Measurements from ENCODE around the gene SP7. TPM values are rescaled to one million over a fixed set of nuclear protein-coding genes. Genes with fewer than 3 reads are reported as not detected.
A peak's percentile ranks its signal among the peaks of the same experiment; 100 is the strongest.
"Not testable (repeated sequence)": the region's sequence is repeated elsewhere in the genome, so short reads cannot be mapped to it uniquely, and the experiment has no call there.

SP7 gene
- not detected for polyA plus RNA-seq

GRCh38 chr12:53336181-53336681 is at the start of gene SP7:
TSS of gene SP7 (minus strand) at chr12:53336354. CDS start at chr12:53335646, 708 bp downstream.
- Mint-ChIP-seq H3K27ac (peak within 1 kb of the TSS in 2 of 6 donors; percentile 19 to 63), H3K4me3 (peak within 1 kb of the TSS in 1 of 5 donors; percentile 34), H3K9me3 (no peaks in the 10 kb centered on the region), H3K4me1 (peaks cover 7 to 11% of the 10 kb centered on the region in 2 donors), H3K36me3 (no peaks in the 10 kb centered on the region), H3K27me3 (ENCODE audit: low read depth in 3 of 3) (peaks cover 0 to 30% (median 16%) of the 10 kb centered on the region in 3 donors)
- DNase-seq, result no peak

- Mint-ChIP-seq H3K36me3 (peaks cover 6 to 13% (median 9%) of the 10 kb centered on the region in 3 donors), H3K27me3 (ENCODE audit: low read depth in 3 of 3) (peaks cover 0 to 5% (median 2%) of the 10 kb centered on the region in 3 donors), H3K9me3 (no peaks in the 10 kb centered on the region), H3K27ac (peak overlapping the region in 3 of 6 donors; percentile 65 to 82 (median 71)), H3K4me1 (peaks cover 58 to 61% of the 10 kb centered on the region in 2 donors), H3K4me3 (peak overlapping the region; percentile 33 to 67 (median 49))
- no peak for DNase-seq
These were observed 47.1 kb upstream of the SP7 start for GRCh38 chr12:53383258-53383657.

GRCh38 chr12:53381731-53382630 is 45.8 kb upstream of the SP7 start:
- peak; percentile 44 to 61 (median 52) for DNase-seq
- Mint-ChIP-seq H3K27me3 (ENCODE audit: low read depth in 3 of 3) (peaks cover 0 to 5% (median 2%) of the 10 kb centered on the region in 3 donors), H3K4me3 (peak overlapping the region; percentile 82 to 91 (median 87)), H3K36me3 (peaks cover 6 to 10% (median 9%) of the 10 kb centered on the region in 3 donors), H3K27ac (peak overlapping the region; percentile 80 to 93 (median 82)), H3K9me3 (no peaks in the 10 kb centered on the region), H3K4me1 (peaks cover 45 to 50% of the 10 kb centered on the region in 2 donors)

GRCh38 chr12:53380794-53381730 is 44.9 kb upstream of the SP7 start:
- Mint-ChIP-seq H3K27me3 (ENCODE audit: low read depth in 3 of 3) (peaks cover 0 to 5% (median 2%) of the 10 kb centered on the region in 3 donors), H3K36me3 (peaks cover 6 to 10% (median 9%) of the 10 kb centered on the region in 3 donors), H3K27ac (peak overlapping the region; percentile 80 to 94 (median 84)), H3K4me1 (peaks cover 36 to 41% of the 10 kb centered on the region in 2 donors), H3K9me3 (no peaks in the 10 kb centered on the region), H3K4me3 (peak overlapping the region; percentile 82 to 91 (median 87))
- DNase-seq, result no peak

- peak within 1 kb of the TSS; percentile 80 to 94 (median 84) for H3K27ac Mint-ChIP-seq
- DNase-seq, result peak; percentile 84 to 91 (median 90)
- peaks cover 0 to 5% (median 2%) of the 10 kb centered on the region in 3 donors for H3K27me3 Mint-ChIP-seq (ENCODE audit: low read depth in 3 of 3)
- H3K36me3 Mint-ChIP-seq, result peaks cover 6 to 10% (median 9%) of the 10 kb centered on the region in 3 donors
- no peaks in the 10 kb centered on the region for H3K9me3 Mint-ChIP-seq
- peak within 1 kb of the TSS; percentile 82 to 91 (median 87) for H3K4me3 Mint-ChIP-seq
- peaks cover 33 to 36% of the 10 kb centered on the region in 2 donors for H3K4me1 Mint-ChIP-seq
These were observed 44.1 kb upstream of the SP7 start, which contains the start of gene SP1 for GRCh38 chr12:53380104-53380793. TSS of gene SP1 (plus strand) at chr12:53380176. CDS start at chr12:53380292, 116 bp downstream.

- peaks cover 6 to 10% (median 9%) of the 10 kb centered on the region in 3 donors for H3K36me3 Mint-ChIP-seq
- H3K27ac Mint-ChIP-seq, result no peak overlapping the region
- peaks cover 33 to 34% of the 10 kb centered on the region in 2 donors for H3K4me1 Mint-ChIP-seq
- H3K4me3 Mint-ChIP-seq, result no peak overlapping the region
- DNase-seq, result peak; percentile 99 to 100 (median 99)
- H3K27me3 Mint-ChIP-seq (ENCODE audit: low read depth in 3 of 3), result peaks cover 0 to 5% (median 2%) of the 10 kb centered on the region in 3 donors
- no peaks in the 10 kb centered on the region for H3K9me3 Mint-ChIP-seq
These were observed 43.4 kb upstream of the SP7 start for GRCh38 chr12:53379389-53380103.

- Mint-ChIP-seq H3K36me3 (peaks cover 6 to 10% (median 9%) of the 10 kb centered on the region in 3 donors), H3K27ac (no peak overlapping the region), H3K4me3 (no peak overlapping the region), H3K9me3 (no peaks in the 10 kb centered on the region), H3K4me1 (peaks cover 31 to 32% of the 10 kb centered on the region in 2 donors), H3K27me3 (ENCODE audit: low read depth in 3 of 3) (peaks cover 0 to 5% (median 2%) of the 10 kb centered on the region in 3 donors)
- no peak for DNase-seq
These were observed 42.7 kb upstream of the SP7 start for GRCh38 chr12:53378724-53379388.

- no peak overlapping the region for H3K4me3 Mint-ChIP-seq
- no peaks in the 10 kb centered on the region for H3K9me3 Mint-ChIP-seq
- DNase-seq, result no peak
- H3K27me3 Mint-ChIP-seq (ENCODE audit: low read depth in 3 of 3), result peaks cover 0 to 5% (median 2%) of the 10 kb centered on the region in 3 donors
- H3K27ac Mint-ChIP-seq, result no peak overlapping the region
- peaks cover 0 to 5% (median 4%) of the 10 kb centered on the region in 3 donors for H3K36me3 Mint-ChIP-seq
- peaks cover 25 to 29% of the 10 kb centered on the region in 2 donors for H3K4me1 Mint-ChIP-seq
These were observed 42.1 kb upstream of the SP7 start for GRCh38 chr12:53378222-53378621.

GRCh38 chr12:53376747-53377146 is 40.6 kb upstream of the SP7 start:
- Mint-ChIP-seq H3K4me1 (peaks cover 20 to 23% of the 10 kb centered on the region in 2 donors), H3K4me3 (peak overlapping the region in 1 of 5 donors; percentile 5), H3K27me3 (ENCODE audit: low read depth in 3 of 3) (peaks cover 0 to 8% (median 2%) of the 10 kb centered on the region in 3 donors), H3K36me3 (no peaks in the 10 kb centered on the region), H3K9me3 (no peaks in the 10 kb centered on the region), H3K27ac (peak overlapping the region in 1 of 6 donors; percentile 49)
- no peak for DNase-seq

- peaks cover 25 to 27% of the 10 kb centered on the region in 2 donors for H3K4me1 Mint-ChIP-seq
- not testable (repeated sequence) for H3K9me3 Mint-ChIP-seq, H3K36me3 Mint-ChIP-seq, DNase-seq, H3K4me3 Mint-ChIP-seq
- H3K27me3 Mint-ChIP-seq (ENCODE audit: low read depth in 3 of 3), result peaks cover 2 to 11% (median 2%) of the 10 kb centered on the region in 3 donors
- peak overlapping the region in 2 of 6 donors; percentile 36 to 65 for H3K27ac Mint-ChIP-seq
These were observed 38.1 kb upstream of the SP7 start for GRCh38 chr12:53374277-53374676.

- not testable (repeated sequence) for H3K36me3 Mint-ChIP-seq, DNase-seq, H3K9me3 Mint-ChIP-seq
- Mint-ChIP-seq H3K4me3 (peak overlapping the region in 1 of 5 donors; percentile 4), H3K4me1 (peaks cover 25 to 32% of the 10 kb centered on the region in 2 donors), H3K27me3 (ENCODE audit: low read depth in 3 of 3) (peaks cover 2 to 16% (median 2%) of the 10 kb centered on the region in 3 donors), H3K27ac (peak overlapping the region; percentile 7 to 65 (median 47))
These were observed 37.5 kb upstream of the SP7 start for GRCh38 chr12:53373554-53374133.

Data from immature natural killer cell (primary cell).